GM18861 (cell line): ENCODE measurements around the gene CDH19.

Experiments used
- ATAC-seq: cut with Tn5 transposase; IDR thresholded peaks from one replicate; pipeline ENCODE4 v1.9.1; 2021; ENCODE audit not compliant: unreplicated experiment

The CDH19 gene, protein sequence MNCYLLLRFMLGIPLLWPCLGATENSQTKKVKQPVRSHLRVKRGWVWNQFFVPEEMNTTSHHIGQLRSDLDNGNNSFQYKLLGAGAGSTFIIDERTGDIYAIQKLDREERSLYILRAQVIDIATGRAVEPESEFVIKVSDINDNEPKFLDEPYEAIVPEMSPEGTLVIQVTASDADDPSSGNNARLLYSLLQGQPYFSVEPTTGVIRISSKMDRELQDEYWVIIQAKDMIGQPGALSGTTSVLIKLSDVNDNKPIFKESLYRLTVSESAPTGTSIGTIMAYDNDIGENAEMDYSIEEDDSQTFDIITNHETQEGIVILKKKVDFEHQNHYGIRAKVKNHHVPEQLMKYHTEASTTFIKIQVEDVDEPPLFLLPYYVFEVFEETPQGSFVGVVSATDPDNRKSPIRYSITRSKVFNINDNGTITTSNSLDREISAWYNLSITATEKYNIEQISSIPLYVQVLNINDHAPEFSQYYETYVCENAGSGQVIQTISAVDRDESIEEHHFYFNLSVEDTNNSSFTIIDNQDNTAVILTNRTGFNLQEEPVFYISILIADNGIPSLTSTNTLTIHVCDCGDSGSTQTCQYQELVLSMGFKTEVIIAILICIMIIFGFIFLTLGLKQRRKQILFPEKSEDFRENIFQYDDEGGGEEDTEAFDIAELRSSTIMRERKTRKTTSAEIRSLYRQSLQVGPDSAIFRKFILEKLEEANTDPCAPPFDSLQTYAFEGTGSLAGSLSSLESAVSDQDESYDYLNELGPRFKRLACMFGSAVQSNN

DNA sequence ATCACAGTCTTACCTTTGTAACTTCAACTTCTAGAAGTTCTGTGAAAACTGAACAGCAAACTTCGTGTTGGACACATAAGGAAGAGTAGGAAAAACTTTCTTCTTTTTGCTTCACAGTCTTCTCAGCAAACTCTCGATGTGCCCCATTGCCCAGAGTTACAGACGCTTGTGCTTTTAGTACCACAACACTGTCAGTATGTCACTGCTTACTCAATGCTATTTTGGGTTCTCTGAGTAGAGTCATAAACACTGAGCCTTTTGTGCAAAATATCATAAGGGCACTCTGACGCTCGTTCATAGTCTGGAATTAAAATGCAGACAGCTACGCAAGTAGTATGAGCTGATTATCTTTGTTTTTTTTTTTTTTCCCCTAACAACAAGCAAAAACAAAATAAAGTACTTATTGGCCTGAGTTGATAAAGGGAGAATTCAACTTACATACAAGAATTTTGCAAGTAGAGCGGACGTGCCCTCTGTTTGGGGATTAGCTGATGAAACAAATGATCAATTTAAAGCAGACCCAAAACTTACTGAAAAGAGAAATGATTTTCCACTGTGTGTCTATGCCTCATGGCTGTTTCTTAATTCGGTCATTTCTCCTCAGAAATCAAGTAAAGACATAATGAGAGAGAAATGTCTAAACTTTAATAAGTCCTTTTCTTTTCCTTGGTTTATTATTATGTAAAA, at the start of gene CDH19:
Gene CDH19 (minus strand): TSS at position 150 of the 687 bp plus-strand sequence. CDS start 31,886 bp downstream, outside the sequence.
- ATAC-seq: no peak

DNA sequence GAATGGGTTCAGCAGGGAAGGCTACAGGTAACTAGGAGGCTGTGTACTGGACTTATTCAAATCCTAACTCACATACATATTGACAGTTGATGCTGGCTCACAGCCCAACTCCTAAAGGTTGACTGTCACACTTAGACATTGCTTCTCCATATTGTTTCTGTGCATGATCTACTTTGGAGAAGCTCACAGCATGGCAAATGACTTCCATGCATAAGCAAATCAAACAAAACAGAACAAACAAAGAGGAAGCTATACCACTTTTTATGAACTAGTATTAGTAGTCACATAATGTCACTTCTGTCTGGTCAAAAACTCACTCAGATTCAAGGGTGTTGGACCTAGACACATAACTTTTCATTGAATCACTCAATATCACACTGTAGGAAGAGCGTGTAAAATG, 43.8 kb upstream of the CDH19 start:
- ATAC-seq: no peak

DNA sequence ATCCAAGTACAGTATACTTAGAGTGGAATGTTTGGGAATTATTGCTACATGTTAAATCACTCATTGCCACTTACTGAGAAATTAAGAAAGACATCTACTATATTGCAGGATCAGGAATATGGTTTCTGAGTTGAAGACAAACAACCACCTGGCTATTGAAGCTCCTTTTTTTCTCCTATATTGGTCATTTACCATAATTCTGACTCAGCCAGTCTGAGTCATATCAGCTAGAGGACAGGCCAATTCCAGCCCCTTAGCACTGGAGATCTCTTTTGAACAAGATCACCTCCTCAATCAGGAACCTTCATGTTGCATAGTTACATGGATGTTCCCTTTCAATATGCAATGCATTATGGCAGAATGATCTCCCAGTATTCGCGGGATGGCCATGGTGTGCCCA, 42.7 kb upstream of the CDH19 start:
- ATAC-seq: no peak

DNA sequence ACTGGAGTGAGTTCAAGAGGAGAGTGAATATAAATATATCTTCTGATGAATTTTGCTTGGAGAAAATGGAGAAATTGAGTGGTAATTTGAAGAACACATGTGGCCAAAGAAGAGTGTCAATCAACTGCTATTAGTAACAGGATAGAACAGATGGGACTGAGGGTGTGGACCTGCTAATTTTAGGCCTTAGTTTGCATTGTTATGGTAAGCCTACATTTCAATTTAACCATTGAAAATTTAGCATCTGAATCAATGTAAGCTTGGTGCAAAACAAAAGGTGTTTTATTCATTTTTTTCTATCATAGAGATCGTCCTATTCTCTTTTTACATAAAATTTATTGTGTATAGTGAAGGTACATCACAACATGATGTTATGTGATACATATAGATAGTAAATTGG, 42.1 kb upstream of the CDH19 start:
- no peak for ATAC-seq

DNA sequence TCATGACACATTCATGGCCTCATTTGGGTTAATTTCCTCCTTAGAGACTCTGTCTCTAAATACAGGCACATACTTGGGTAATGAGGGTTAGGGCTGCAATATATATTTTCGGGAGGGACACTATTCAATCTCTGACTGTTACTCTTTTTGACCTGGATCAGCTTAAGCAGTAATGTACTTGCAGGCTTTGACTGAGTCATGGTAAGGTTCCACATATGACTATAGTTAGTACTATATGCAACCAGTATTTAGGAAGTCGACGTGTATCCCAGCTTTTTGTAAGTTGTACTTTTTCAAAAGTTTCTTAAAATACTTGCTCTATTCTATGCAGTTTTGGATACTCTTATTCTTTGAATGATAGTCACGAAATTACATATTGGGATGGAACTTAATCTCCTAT, 37.2 kb upstream of the CDH19 start:
- ATAC-seq: no peak

DNA sequence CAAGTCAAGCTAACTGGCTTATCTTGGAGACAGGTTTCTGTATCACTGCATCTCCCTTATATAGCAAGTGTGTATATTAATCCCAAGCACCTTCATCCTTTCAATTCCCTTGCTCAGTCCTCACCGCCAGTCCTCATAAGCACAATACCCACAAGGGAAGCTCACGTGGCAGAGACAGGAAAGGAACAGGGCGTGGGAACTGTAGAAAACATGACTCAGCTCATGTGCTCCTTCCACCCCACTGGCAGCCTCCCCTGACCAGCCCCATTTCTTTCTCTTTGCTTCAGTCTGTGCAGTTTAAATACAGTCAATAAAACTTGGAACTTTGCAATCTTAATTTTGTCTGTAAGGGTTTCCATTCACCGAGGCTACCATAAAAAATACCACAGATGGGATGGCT, 36.5 kb upstream of the CDH19 start:
- no peak for ATAC-seq

DNA sequence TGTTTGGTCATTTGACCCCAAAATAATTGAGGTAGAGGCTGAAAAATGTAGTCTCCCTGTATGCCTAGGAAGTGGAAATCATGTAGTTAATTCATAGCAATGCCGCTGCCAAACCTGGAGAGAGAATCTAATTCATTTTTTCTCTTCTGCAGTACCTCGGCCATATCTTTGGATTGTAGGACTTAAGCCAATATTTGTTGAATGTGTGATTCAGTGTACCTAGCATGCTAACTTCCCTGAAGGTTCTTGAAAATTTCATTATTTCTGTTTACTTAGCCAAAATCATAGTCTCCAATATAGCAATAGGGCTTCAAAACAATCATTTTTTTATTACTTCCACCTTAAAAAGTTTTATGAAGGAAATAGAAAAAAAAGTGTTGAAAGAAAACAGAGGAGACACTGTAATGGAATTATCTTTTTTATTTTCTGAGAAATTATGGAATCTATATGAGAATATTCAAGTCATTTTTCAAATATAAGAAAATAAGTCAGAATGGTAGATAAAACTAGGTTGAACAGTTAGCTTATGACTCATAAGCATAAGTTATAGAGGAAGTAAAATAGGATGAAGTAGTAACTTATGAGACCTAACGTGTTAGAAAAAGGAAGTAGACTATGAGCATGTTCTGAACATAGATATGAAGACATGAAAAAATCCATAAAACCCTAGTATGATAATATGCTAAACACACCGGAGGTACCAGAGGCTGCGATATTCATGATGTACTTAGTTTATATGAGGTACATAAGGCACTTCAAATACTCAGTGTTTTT, 35.2 kb upstream of the CDH19 start:
- ATAC-seq: no peak

DNA sequence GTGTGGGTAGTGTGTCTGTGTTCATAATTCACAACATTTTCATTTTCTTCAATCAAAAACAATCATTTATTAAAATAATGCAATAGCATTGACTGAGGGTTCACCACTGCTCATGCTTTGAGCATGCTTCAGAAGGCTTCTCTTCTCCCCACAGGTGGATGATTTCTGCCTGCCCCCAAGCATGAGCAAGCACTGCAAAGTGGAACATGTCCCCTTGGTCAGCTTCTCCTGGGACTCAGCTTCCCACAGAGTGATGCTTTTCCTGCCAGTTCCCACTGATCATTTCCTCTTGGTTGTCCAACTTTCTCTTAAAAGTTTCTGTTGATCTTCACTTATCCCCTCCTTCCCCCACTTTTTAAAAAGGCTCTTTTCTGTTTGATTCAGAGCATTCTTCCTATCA, 31.5 kb upstream of the CDH19 start:
- ATAC-seq: no peak

DNA sequence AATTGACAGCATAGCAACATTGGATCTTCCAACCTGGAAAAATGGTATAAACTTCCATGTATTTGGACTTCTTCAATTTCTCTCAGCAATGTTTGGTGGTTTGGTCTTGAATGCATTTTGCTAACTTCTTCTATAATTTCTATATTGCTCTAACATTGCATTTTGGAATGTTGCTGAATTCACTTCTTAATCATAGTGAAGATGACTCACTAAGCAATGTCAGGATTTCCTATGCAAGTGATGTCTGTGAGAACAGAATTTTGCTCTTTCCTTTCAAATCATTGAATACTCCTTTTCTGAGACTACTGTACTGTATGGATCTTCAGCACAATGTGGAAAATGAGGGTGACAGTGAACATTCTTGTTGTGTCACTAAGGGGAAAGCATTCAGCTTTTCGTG, 28.9 kb upstream of the CDH19 start:
- no peak for ATAC-seq

DNA sequence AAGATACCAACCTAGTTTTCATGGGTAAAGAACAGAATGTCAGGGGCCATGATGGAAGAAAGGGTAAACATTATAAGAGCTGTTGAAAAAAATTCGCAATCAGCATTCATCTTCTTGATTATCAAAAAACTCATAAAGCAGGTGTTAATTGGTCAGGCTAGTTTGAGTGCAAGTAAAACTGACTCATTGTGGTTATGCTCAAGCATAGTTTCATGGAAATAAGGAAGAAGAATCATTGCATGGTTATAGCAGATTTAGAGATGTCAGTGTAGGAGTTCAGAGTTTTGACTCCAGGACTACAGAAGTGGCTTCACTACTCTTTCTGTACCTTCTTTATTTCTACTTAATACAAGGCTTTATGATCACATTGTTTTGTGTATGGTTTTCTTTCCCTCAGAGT, 26.9 kb upstream of the CDH19 start:
- ATAC-seq: no peak

DNA sequence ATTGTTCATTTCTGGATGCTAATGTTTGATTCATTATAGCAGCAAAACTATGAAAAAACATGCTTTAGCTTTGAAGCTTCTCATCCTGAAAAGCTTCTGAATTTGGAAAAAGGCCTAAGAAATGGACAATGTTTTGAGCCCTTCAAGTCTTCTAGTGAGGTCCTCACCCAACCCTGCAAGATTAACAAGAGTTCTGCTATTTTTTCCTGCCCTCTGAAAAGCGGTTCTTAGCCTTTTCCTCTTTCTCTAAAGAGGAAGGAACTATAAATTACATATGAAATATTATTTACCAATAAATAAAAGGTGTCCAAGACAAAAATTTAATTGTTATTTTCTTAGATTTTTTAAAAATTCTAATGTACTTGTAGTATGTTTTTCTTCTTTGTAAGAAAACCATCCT, 19.9 kb upstream of the CDH19 start:
- no peak for ATAC-seq

DNA sequence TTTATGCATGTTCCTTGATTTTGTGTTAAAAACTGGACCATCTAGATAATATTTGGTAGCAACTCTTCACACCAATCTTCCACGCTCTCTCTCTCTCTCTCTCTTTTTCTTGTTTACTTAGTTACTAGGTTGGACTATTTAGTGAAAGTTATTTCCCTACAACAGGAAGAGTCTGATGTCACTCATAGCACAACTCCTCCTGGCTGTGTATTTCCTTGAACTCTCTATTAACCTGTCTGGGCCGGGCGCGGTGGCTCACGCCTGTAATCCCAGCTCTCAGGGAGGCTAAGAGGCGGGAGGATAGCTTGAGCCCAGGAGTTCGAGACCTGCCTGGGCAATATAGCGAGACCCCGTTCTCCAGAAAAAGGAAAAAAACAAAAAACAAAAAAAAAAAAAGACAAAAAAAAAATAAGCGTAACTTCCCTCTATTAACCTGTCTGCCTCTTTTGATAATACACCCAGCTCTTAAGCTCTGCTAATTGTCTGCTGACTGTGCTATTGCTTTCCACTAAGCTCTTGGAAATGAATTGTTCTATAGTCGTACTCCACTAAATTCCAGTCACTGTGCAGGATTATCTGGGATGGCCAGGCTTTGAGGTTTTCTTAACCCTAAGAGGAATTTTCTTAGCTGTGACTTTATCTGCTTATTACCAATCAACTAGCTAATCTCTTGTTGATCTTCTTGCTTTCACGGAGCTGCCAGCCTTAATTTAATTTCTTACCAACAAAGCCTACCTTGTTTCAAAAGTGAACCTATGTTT, 18.1 kb upstream of the CDH19 start:
- no peak for ATAC-seq

DNA sequence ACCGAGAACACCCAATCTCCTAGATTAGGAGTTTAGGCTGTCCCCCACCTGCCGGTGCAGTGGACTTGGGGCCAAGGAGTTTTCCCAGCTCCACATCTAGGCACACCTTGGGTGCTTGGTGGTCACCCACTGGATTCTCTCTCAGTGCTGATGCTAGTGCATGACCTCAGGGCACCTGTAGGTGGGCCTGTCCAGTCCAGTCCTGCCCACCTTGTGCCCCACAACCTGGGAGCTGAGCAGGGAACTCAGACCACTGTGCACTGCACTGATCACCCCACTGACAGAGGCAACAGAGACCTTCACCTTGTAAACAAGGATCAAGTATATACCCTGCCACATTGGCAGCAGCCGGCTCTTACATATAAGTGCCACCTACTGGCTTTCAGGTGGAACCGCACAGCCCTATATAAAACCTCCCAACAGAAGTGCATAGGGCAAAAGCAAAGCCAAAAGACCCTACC, 12.7 kb upstream of the CDH19 start:
- no peak for ATAC-seq

DNA sequence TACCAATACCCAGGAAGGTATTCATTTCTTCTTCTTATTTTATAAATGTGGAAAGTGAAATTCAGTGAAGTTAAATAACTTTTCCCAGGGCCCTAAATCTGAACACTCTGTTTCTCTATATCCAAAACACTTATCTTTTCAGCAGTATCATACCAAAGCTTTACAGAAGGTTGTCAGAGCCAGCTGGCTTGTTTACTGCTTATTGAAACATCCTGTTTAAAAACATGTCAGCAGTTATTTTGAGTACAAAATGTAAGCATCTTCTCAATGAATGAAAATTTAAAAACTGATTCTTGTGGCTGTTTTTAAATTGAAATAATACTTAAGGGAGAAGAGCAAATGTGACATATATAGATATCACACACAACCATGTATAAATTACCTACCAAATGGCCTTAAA, 11.3 kb upstream of the CDH19 start:
- no peak for ATAC-seq

DNA sequence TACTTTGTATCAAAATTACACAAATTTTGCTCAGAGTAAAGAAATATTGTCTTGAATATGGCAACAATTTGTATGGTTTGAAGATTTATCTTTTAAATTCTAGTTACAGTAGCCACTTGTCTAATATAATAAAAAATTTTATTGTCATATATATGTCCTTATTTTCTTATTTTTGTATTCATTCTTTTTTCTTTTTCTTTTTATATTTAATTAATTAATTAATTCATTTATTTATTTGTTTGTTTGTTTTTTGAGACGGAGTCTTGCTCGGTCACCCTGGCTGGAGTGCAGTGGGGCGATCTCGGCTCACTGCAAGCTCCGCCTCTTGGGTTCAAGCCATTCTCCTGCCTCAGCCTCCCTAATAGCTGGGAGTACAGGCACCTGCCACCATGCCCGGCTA, 3.7 kb upstream of the CDH19 start:
- no peak for ATAC-seq

DNA sequence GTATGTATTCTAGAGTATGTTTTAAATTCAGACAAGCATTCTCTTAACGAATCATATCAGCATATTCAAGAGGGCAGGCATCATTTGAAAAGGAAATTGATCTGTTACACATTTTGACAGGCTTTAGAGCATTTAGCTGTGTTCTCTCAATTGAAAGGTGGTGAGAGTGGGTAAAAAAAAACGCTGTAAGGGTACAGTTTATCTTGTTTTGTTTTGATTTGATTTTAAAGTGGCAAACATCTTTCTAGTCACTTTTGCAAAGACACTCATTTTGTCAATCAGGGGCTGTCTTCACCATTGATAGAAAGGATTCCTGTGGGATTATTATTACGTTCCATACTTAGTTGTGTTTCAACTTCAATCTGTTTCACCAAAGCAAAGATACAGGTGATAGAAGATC, 2.2 kb downstream of the CDH19 start:
- no peak for ATAC-seq

DNA sequence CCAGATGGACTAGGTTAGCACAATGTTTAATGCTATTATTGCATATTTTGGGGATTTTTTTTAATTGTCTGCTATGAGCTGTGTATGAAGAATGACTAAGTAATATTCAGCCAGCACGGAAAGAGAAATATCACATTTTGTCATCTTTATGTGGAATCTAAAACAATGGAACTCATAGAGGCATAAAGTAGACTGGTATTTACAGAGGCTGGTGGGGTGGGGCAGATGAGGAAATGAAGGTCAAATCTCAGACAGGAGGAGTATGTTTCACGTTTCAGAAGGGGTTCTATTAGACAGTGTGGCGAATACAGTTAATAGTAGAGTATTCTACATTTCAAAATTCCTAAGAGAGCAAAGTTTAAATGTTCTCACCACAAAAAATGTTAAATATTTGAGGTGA, 4.7 kb downstream of the CDH19 start:
- ATAC-seq: no peak

DNA sequence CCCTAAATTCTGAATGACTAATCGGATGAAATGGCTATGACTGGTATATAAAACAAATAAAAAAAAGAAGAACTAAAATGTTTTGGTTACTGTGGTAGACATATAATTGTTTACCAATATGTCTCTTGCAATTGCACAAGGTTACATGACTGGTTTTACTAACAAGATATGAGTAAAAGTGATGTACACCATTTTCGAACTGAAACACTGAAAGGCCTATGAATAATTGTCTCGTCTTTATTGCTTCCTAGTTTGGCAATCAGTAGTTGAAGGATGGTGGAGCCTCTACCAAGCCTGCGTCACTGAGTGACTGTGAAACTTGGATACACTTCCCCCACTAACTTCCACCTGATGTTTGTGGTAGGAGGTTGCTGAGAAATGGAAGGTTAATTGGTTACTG, 16.5 kb downstream of the CDH19 start:
- no peak for ATAC-seq

DNA sequence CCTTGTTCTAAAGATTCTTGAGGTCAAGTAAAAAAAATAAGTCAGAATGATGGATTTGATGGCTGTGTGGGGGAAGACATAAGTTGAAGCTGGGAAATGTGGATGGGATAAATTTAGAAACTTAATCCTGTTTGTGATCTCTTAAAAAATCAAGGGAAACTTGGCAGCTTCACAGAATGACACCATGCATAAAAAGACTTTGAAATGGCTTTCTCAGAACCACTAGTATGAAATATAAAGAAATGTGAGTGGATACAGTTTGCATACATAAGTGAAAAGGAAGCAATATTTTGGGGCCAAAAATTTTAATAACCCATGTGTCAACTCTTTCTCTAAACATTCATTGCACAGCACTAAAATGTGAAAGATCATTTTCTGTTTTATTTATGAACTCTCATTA, 21.7 kb downstream of the CDH19 start:
- ATAC-seq: no peak

DNA sequence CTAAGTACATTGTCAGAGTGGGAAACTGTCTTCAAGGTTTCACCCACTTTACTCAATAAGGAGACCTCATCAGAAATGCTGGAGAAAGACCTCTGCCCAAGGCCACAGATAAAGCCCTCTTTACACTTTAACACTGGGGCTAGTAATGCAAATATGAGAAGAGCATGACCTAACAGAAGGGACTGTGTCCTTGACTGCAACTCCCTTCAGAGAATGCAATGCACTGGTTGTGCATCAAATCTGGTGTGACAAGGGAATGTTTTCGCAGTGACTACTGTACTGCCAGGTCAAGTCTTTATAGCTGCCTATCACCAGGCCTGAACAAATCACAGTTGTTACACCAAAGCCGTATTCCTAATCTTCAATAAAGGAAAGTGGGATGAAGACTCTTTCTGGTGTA, 28.6 kb downstream of the CDH19 start:
- ATAC-seq: no peak
